ENCODE results near the gene UNC79.

The UNC79 gene

DNA sequence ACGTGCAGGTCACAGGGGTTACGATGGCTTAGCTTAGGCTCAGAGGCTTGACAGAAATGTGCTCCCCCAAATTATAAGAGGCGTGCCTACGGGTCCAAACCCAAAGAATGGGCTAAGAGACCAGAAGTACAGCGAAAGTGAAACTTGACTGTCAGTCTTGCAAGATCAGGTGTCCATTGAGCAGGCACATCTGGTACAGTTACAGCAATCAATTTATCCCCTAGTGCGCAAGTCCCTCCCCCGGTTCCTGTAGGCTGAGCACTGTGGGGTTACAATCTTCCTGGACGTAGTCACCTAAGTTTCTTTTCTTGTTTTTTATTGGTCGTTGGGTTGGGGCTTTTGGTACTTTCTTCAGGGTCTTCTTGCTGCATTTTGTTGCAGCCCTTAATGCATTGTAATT is 134.2 kb downstream of the UNC79 start:
- no peak for TF ChIP-seq TAF1 (IDR thresholded peaks at IDR 0.05; ENCODE audit: borderline replicate concordance, low read depth, low read length)
- TF ChIP-seq POLR2AphosphoS5 (IDR thresholded peaks at IDR 0.05; ENCODE audit: low read depth, low read length): no peak
- TF ChIP-seq POLR2A (IDR thresholded peaks at IDR 0.05; ENCODE audit: low read depth, low read length): no peak
- DNase-seq (ENCODE audit: insufficient read length) (no peak), FAIRE-seq (no peak)

- TF ChIP-seq TAF1 (IDR thresholded peaks at IDR 0.05; ENCODE audit: borderline replicate concordance, low read depth, low read length): no peak
- no peak for TF ChIP-seq POLR2A (IDR thresholded peaks at IDR 0.05; ENCODE audit: low read depth, low read length)
- TF ChIP-seq POLR2AphosphoS5 (IDR thresholded peaks at IDR 0.05; ENCODE audit: low read depth, low read length): no peak
- FAIRE-seq: no peak
- no peak for DNase-seq (ENCODE audit: insufficient read length)
Measured at GRCh38 chr14:93566065-93566693, 135.4 kb downstream of the UNC79 start.

- no peak for DNase-seq (ENCODE audit: insufficient read length)
- FAIRE-seq: no peak
- no peak for TF ChIP-seq POLR2AphosphoS5 (IDR thresholded peaks at IDR 0.05; ENCODE audit: low read depth, low read length)
- no peak for TF ChIP-seq POLR2A (IDR thresholded peaks at IDR 0.05; ENCODE audit: low read depth, low read length)
- no peak for TF ChIP-seq TAF1 (IDR thresholded peaks at IDR 0.05; ENCODE audit: borderline replicate concordance, low read depth, low read length)
Measured at GRCh38 chr14:93571275-93571674, 140.5 kb downstream of the UNC79 start.

DNA sequence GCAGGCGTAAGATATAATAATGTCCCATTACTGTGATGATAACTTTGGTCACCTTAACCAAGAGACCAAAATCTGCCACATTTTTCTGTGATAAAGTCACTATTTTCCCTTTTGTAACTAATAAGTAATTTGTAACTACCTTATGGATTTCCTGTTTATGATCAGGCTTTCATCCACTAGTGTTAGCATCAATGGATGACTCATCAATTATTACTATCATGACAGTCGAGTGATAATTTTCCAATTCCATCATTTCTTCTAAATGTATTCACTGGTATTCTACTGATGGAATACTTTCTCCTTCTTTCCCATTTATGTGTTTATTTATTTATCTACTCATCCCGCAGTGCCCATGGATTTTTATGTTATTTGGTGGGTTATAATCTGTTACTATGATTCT is 148.4 kb downstream of the UNC79 start:
- TF ChIP-seq POLR2A (IDR thresholded peaks at IDR 0.05; ENCODE audit: low read depth, low read length) (no peak), POLR2AphosphoS5 (IDR thresholded peaks at IDR 0.05; ENCODE audit: low read depth, low read length) (no peak), TAF1 (IDR thresholded peaks at IDR 0.05; ENCODE audit: borderline replicate concordance, low read depth, low read length) (no peak)
- no peak for FAIRE-seq
- DNase-seq (ENCODE audit: insufficient read length): no peak

DNA sequence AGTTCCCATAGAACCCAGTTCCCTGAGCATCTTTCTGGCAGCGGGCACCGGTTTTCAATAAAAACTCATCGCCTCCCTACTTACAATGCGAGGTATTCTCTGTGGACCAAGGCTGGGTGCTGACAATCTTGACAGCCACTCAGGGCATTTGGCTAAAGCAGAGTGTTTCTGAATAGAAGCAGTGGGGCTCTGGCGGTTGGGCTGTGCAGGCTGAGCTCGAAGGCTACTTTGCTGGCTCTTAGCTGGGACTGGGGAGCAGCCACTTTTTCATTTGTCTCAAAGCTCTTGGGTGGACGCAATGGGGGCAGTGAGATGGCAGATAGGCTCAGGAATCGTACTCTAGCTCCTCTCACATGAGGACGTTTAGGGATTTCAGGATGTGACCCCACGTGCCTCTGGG is 151.8 kb downstream of the UNC79 start:
- no peak for FAIRE-seq
- TF ChIP-seq POLR2AphosphoS5 (IDR thresholded peaks at IDR 0.05; ENCODE audit: low read depth, low read length) (no peak), TAF1 (IDR thresholded peaks at IDR 0.05; ENCODE audit: borderline replicate concordance, low read depth, low read length) (no peak), POLR2A (IDR thresholded peaks at IDR 0.05; ENCODE audit: low read depth, low read length) (no peak)
- DNase-seq (ENCODE audit: insufficient read length): no peak

DNA sequence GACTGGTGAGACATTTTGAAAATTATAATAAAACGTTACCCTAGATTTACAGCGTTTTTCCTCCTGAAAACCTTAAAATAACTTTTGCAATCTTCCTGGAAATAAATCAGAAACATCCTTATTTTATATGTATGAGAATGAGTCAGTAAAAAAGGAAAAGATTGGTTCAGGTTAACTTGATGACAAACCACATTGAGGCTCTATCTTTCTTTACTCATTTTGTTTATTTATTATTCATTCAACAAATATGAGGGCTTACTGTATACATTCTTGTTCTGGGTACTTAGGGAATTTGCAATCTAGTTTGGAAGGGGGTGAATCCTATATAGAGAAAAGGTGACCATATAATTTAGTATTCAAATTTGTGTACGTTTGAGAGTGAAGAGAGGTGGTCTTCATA is 156.6 kb downstream of the UNC79 start:
- no peak for FAIRE-seq
- no peak for DNase-seq (ENCODE audit: insufficient read length)
- no peak for TF ChIP-seq POLR2AphosphoS5 (IDR thresholded peaks at IDR 0.05; ENCODE audit: low read depth, low read length)
- TF ChIP-seq POLR2A (IDR thresholded peaks at IDR 0.05; ENCODE audit: low read depth, low read length): no peak
- TF ChIP-seq TAF1 (IDR thresholded peaks at IDR 0.05; ENCODE audit: borderline replicate concordance, low read depth, low read length): no peak

- DNase-seq (ENCODE audit: insufficient read length) (no peak), FAIRE-seq (no peak)
- TF ChIP-seq TAF1 (IDR thresholded peaks at IDR 0.05; ENCODE audit: borderline replicate concordance, low read depth, low read length): no peak
- no peak for TF ChIP-seq POLR2A (IDR thresholded peaks at IDR 0.05; ENCODE audit: low read depth, low read length)
- no peak for TF ChIP-seq POLR2AphosphoS5 (IDR thresholded peaks at IDR 0.05; ENCODE audit: low read depth, low read length)
Measured at GRCh38 chr14:93591506-93591905, 160.8 kb downstream of the UNC79 start.

GRCh38 chr14:93592786-93593185 is 162.0 kb downstream of the UNC79 start:
- no peak for FAIRE-seq
- DNase-seq (ENCODE audit: insufficient read length): no peak
- TF ChIP-seq POLR2A (IDR thresholded peaks at IDR 0.05; ENCODE audit: low read depth, low read length) (no peak), POLR2AphosphoS5 (IDR thresholded peaks at IDR 0.05; ENCODE audit: low read depth, low read length) (no peak), TAF1 (IDR thresholded peaks at IDR 0.05; ENCODE audit: borderline replicate concordance, low read depth, low read length) (no peak)

- TF ChIP-seq POLR2A (IDR thresholded peaks at IDR 0.05; ENCODE audit: low read depth, low read length): no peak
- DNase-seq (ENCODE audit: insufficient read length) (no peak), FAIRE-seq (no peak)
Measured at GRCh38 chr14:93606091-93606490, 175.4 kb downstream of the UNC79 start.

GRCh38 chr14:93619176-93619793 is 188.5 kb downstream of the UNC79 start:
- DNase-seq (ENCODE audit: insufficient read length) (peak; percentile 5), FAIRE-seq (peak; percentile 58)
- no peak for TF ChIP-seq POLR2A (IDR thresholded peaks at IDR 0.05; ENCODE audit: low read depth, low read length)
- TF ChIP-seq TAF1 (IDR thresholded peaks at IDR 0.05; ENCODE audit: borderline replicate concordance, low read depth, low read length): no peak
- TF ChIP-seq POLR2AphosphoS5 (IDR thresholded peaks at IDR 0.05; ENCODE audit: low read depth, low read length): no peak

- TF ChIP-seq POLR2A (IDR thresholded peaks at IDR 0.05; ENCODE audit: low read depth, low read length) (no peak), TAF1 (IDR thresholded peaks at IDR 0.05; ENCODE audit: borderline replicate concordance, low read depth, low read length) (no peak), POLR2AphosphoS5 (IDR thresholded peaks at IDR 0.05; ENCODE audit: low read depth, low read length) (no peak)
- FAIRE-seq (no peak), DNase-seq (ENCODE audit: insufficient read length) (no peak)
Measured at GRCh38 chr14:93628048-93628447, 197.3 kb downstream of the UNC79 start.

DNA sequence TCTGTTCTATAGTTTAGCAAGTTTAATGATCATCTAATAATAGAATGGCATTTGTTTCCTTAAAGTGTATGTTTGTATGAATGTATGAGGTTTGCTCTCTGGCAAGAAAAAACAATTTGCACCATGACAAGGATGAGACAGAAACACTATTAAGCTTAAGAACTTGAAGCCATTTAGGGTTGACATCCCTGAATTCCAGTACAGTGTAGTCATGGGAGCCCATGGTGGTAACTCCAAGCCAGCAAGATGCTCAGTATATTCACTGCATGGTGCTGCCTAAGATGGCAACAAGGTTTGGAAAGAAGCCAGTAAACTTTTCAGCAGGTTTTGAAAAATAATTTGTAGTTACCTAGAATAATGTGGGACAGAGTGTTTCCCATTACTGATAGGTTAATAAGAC is 198.9 kb downstream of the UNC79 start:
- FAIRE-seq: no peak

More for the DNA sequence above, 198.9 kb downstream of the UNC79 start:
- TF ChIP-seq POLR2A (IDR thresholded peaks at IDR 0.05; ENCODE audit: low read depth, low read length) (no peak), POLR2AphosphoS5 (IDR thresholded peaks at IDR 0.05; ENCODE audit: low read depth, low read length) (no peak), TAF1 (IDR thresholded peaks at IDR 0.05; ENCODE audit: borderline replicate concordance, low read depth, low read length) (no peak)
- DNase-seq (ENCODE audit: insufficient read length): no peak
